ENCODE data around the gene MAB21L4. TPM values are rescaled to one million over a fixed set of nuclear protein-coding genes. Genes with fewer than 3 reads are reported as not detected.
A peak's percentile ranks its signal among the peaks of the same experiment; 100 is the strongest.

MAB21L4 gene
- total RNA-seq, 8 experiments from 2014 or later: 0.08 to 0.38 (median 0.21) TPM; not detected in 4

- peaks cover 0 to 3% of the 10 kb centered on the region in 2 donors for H3K4me1 ChIP-seq (replicated peaks in 1 of 2)
- ATAC-seq (replicated peaks in 6 of 8): peak in 1 of 8 experiments; percentile 10
- no peak overlapping the region for H3K27ac ChIP-seq
- no peak overlapping the region for H3K4me3 ChIP-seq
- in situ Hi-C loops (cut with MboI; ENCODE audit: low pct_unique_long_range_greater_than_20kb in 2 of 9, low sequenced_read_pairs in 9 of 9, unreplicated experiment in 9 of 9): no loop called here
- WGBS, 10 experiments: 60 to 80% (median 70%) methylated on average over 1 to 2 of the region's 12 CpGs; no CpG with 5 or more reads in 7 of the 10 experiments
Observed at GRCh38 chr2:240930096-240930630, 34.2 kb upstream of the MAB21L4 start.

- in situ Hi-C loops (cut with MboI; ENCODE audit: low pct_unique_long_range_greater_than_20kb in 2 of 9, low sequenced_read_pairs in 9 of 9, unreplicated experiment in 9 of 9): no loop called here
- peaks cover 0 to 3% of the 10 kb centered on the region in 2 donors for H3K4me1 ChIP-seq (replicated peaks in 1 of 2)
- WGBS, 10 experiments: 0 to 80% (median 60%) methylated on average over 1 to 4 of the region's 10 CpGs; no CpG with 5 or more reads in 4 of the 10 experiments
- no peak for ATAC-seq (replicated peaks in 6 of 8)
- no peak overlapping the region for H3K27ac ChIP-seq
- H3K4me3 ChIP-seq: no peak overlapping the region
Observed at GRCh38 chr2:240929364-240930095, 33.6 kb upstream of the MAB21L4 start.

- 72 to 100% (median 87%) methylated on average over 1 to 11 of the region's 24 CpGs; no CpG with 5 or more reads in 5 of the 10 experiments for WGBS, 10 experiments
- ATAC-seq (replicated peaks in 6 of 8): no peak
- in situ Hi-C loops (cut with MboI; ENCODE audit: low pct_unique_long_range_greater_than_20kb in 2 of 9, low sequenced_read_pairs in 9 of 9, unreplicated experiment in 9 of 9): no loop called here
Observed at GRCh38 chr2:240928476-240929363, 32.8 kb upstream of the MAB21L4 start.

GRCh38 chr2:240927390-240927781 lies 31.4 kb upstream of the MAB21L4 start:
- WGBS, 10 experiments: 47 to 90% (median 83%) methylated on average over 1 to 7 of the region's 7 CpGs; no CpG with 5 or more reads in 2 of the 10 experiments
- ATAC-seq (replicated peaks in 6 of 8): no peak
- no peak overlapping the region for H3K27ac ChIP-seq
- H3K4me1 ChIP-seq (replicated peaks in 1 of 2): peaks cover 6 to 9% of the 10 kb centered on the region in 2 donors
- in situ Hi-C loops (cut with MboI; ENCODE audit: low pct_unique_long_range_greater_than_20kb in 2 of 9, low sequenced_read_pairs in 9 of 9, unreplicated experiment in 9 of 9): no loop called here
- H3K4me3 ChIP-seq: no peak overlapping the region

More at GRCh38 chr2:240928476-240929363, 32.8 kb upstream of the MAB21L4 start:
- Histone ChIP-seq H3K4me3 (no peak overlapping the region), H3K27ac (no peak overlapping the region), H3K4me1 (replicated peaks in 1 of 2) (peaks cover 0 to 3% of the 10 kb centered on the region in 2 donors)

GRCh38 chr2:240926516-240927389 lies 30.8 kb upstream of the MAB21L4 start:
- 49 to 100% (median 57%) methylated on average over 1 to 15 of the region's 38 CpGs; no CpG with 5 or more reads in 2 of the 10 experiments for WGBS, 10 experiments
- in situ Hi-C loops (cut with MboI; ENCODE audit: low pct_unique_long_range_greater_than_20kb in 2 of 9, low sequenced_read_pairs in 9 of 9, unreplicated experiment in 9 of 9): no loop called here

GRCh38 chr2:240925568-240926515 lies 29.9 kb upstream of the MAB21L4 start:
- H3K4me1 ChIP-seq (replicated peaks in 1 of 2): peaks cover 6 to 11% of the 10 kb centered on the region in 2 donors
- no peak overlapping the region for H3K4me3 ChIP-seq
- in situ Hi-C loops (cut with MboI; ENCODE audit: low pct_unique_long_range_greater_than_20kb in 2 of 9, low sequenced_read_pairs in 9 of 9, unreplicated experiment in 9 of 9): no loop called here
- 87 to 100% methylated on average over 1 to 9 of the region's 29 CpGs; no CpG with 5 or more reads in 8 of the 10 experiments for WGBS, 10 experiments
- no peak overlapping the region for H3K27ac ChIP-seq
- no peak for ATAC-seq (replicated peaks in 6 of 8)

More at GRCh38 chr2:240926516-240927389, 30.8 kb upstream of the MAB21L4 start:
- no peak overlapping the region for H3K27ac ChIP-seq
- H3K4me3 ChIP-seq: no peak overlapping the region
- H3K4me1 ChIP-seq (replicated peaks in 1 of 2): peaks cover 6 to 11% of the 10 kb centered on the region in 2 donors
- peak in 1 of 8 experiments; percentile 24 for ATAC-seq (replicated peaks in 6 of 8)

- 88 to 100% methylated on average over 1 to 5 of the region's 14 CpGs; no CpG with 5 or more reads in 8 of the 10 experiments for WGBS, 10 experiments
- Histone ChIP-seq H3K27ac (no peak overlapping the region), H3K4me3 (no peak overlapping the region), H3K4me1 (replicated peaks in 1 of 2) (peaks cover 6 to 8% of the 10 kb centered on the region in 2 donors)
- no peak for ATAC-seq (replicated peaks in 6 of 8)
- in situ Hi-C loops (cut with MboI; ENCODE audit: low pct_unique_long_range_greater_than_20kb in 2 of 9, low sequenced_read_pairs in 9 of 9, unreplicated experiment in 9 of 9): no loop called here
Observed at GRCh38 chr2:240925191-240925567, 29.2 kb upstream of the MAB21L4 start.

- WGBS, 10 experiments: 33 to 45% (median 35%) methylated on average over 1 to 9 of the region's 15 CpGs; no CpG with 5 or more reads in 7 of the 10 experiments
- H3K4me1 ChIP-seq (replicated peaks in 1 of 2): peaks cover 6 to 8% of the 10 kb centered on the region in 2 donors
- ATAC-seq (replicated peaks in 6 of 8): peak in 5 of 8 experiments; percentile 49 to 83 (median 67)
- H3K4me3 ChIP-seq: no peak overlapping the region
- in situ Hi-C loops (cut with MboI; ENCODE audit: low pct_unique_long_range_greater_than_20kb in 2 of 9, low sequenced_read_pairs in 9 of 9, unreplicated experiment in 9 of 9): no loop called here
- no peak overlapping the region for H3K27ac ChIP-seq
Observed at GRCh38 chr2:240922982-240923537, 27.1 kb upstream of the MAB21L4 start.

GRCh38 chr2:240922245-240922981 lies 26.5 kb upstream of the MAB21L4 start:
- WGBS, 10 experiments: 58 to 75% (median 64%) methylated on average over 3 to 4 of the region's 18 CpGs; no CpG with 5 or more reads in 7 of the 10 experiments
- ATAC-seq (replicated peaks in 6 of 8): no peak
- in situ Hi-C loops (cut with MboI; ENCODE audit: low pct_unique_long_range_greater_than_20kb in 2 of 9, low sequenced_read_pairs in 9 of 9, unreplicated experiment in 9 of 9): no loop called here

GRCh38 chr2:240921995-240922244 lies 26.0 kb upstream of the MAB21L4 start:
- WGBS, 10 experiments: no CpG with 5 or more reads among the region's 1 CpG
- ATAC-seq (replicated peaks in 6 of 8): no peak
- no peak overlapping the region for H3K4me3 ChIP-seq
- H3K27ac ChIP-seq: no peak overlapping the region
- H3K4me1 ChIP-seq (replicated peaks in 1 of 2): peaks cover 6 to 10% of the 10 kb centered on the region in 2 donors
- in situ Hi-C loops (cut with MboI; ENCODE audit: low pct_unique_long_range_greater_than_20kb in 2 of 9, low sequenced_read_pairs in 9 of 9, unreplicated experiment in 9 of 9): no loop called here

More at GRCh38 chr2:240922245-240922981, 26.5 kb upstream of the MAB21L4 start:
- H3K27ac ChIP-seq: no peak overlapping the region
- peaks cover 6 to 8% of the 10 kb centered on the region in 2 donors for H3K4me1 ChIP-seq (replicated peaks in 1 of 2)
- no peak overlapping the region for H3K4me3 ChIP-seq

All from motor neuron (in vitro differentiated cells).